Hepatocyte (in vitro differentiated cells): ENCODE measurements around the gene DMC1.

Experiments used
- EZH2 ChIP-seq: fragments of 200-600 bp; sonication (generic); IDR thresholded peaks from 2 replicates; pipeline ENCODE4 v1.6.1; 2016; ENCODE audit warnings: antibody characterized with exemption, mild to moderate bottlenecking, borderline replicate concordance
- TF ChIP-seq, protein P1 (sequence below): fragments of 200-600 bp; sonication (generic); IDR thresholded peaks from 2 replicates; pipeline ENCODE4 v1.5.1; 2016; ENCODE audit warnings: antibody characterized with exemption, mild to moderate bottlenecking; ENCODE audit not compliant: poor library complexity

DNA sequence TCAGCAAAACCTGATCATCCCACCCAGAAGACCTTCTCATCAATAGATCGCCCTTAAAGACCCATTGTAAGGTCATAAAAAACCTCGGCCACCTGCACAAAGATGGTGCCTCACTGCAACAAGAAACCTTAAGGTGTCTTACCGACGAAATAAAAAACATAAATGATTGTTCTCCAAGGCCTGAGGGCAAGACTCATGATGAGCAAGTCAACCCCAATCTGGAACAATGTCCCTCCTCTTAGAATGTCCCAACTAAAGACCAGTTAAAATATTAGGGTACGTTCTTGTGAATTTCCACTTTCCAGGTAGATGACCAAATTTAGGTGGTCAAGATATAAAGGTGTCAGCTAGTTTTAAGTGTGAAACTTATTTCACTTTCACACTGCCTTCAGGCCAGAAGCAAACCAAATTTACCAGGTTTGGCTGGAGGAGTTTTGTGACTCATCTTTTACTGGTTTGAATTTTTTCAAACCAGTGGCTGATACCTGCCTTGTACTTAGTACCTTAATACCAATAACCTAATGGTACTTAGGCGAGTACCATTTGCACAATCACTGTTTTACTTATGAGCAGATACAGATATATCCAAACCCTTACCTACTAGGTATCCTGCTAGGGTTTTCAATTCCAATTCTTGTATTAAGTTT is 87.2 kb downstream of the DMC1 start:
- TF ChIP-seq, protein P1, sequence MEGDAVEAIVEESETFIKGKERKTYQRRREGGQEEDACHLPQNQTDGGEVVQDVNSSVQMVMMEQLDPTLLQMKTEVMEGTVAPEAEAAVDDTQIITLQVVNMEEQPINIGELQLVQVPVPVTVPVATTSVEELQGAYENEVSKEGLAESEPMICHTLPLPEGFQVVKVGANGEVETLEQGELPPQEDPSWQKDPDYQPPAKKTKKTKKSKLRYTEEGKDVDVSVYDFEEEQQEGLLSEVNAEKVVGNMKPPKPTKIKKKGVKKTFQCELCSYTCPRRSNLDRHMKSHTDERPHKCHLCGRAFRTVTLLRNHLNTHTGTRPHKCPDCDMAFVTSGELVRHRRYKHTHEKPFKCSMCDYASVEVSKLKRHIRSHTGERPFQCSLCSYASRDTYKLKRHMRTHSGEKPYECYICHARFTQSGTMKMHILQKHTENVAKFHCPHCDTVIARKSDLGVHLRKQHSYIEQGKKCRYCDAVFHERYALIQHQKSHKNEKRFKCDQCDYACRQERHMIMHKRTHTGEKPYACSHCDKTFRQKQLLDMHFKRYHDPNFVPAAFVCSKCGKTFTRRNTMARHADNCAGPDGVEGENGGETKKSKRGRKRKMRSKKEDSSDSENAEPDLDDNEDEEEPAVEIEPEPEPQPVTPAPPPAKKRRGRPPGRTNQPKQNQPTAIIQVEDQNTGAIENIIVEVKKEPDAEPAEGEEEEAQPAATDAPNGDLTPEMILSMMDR, result no peak
- no peak for TF ChIP-seq EZH2
